Measurements from ENCODE around the gene NDUFB2.

- no peak for TF ChIP-seq CTCF (conservative IDR thresholded peaks at IDR 0.05; ENCODE audit: low read depth, low read length)
- no peak for TF ChIP-seq EZH2 (IDR thresholded peaks at IDR 0.05; ENCODE audit: low read length, unreplicated experiment)
- no peak for TF ChIP-seq EZH2phosphoT487 (IDR thresholded peaks at IDR 0.05; ENCODE audit: borderline replicate concordance, low read length)
Observed at GRCh38 chr7:140649556-140650205, 46.8 kb upstream of the NDUFB2 start.
